Activated CD4-positive, alpha-beta T cell treated with anti-CD3 and anti-CD28 coated beads, Interleukin-2, amount 10 ng/mL, durations not matched to agents 7 days and 5 days (primary cell): ENCODE measurements around the gene CSNK1G2. TPM values are rescaled to one million over a fixed set of nuclear protein-coding genes. Genes with fewer than 3 reads are reported as not detected.

Experiments used
- CTCF ChIA-PET: fragments of 350-600 bp; sonication (Branson Sonifier 250); formaldehyde crosslinking; loops from one replicate; lab custom pipeline; 2021; ENCODE audit warnings: antibody characterized with exemption; lab: Charles Lee
- POLR2A ChIA-PET: fragments of 350-600 bp; sonication (Branson Sonifier 250); formaldehyde crosslinking; loops from one replicate; lab custom pipeline; 2021; ENCODE audit warnings: antibody characterized with exemption; lab: Charles Lee
- DNase-seq: peaks from one replicate; pipeline ENCODE4 v3.0.0-alpha.2; 2020
- H3K27ac Mint-ChIP-seq: one replicate; pipeline ENCODE4 v1.8.0; 2021; ENCODE audit warnings: mild to moderate bottlenecking, moderate library complexity, mixed read lengths
- H3K27me3 Mint-ChIP-seq: one replicate; pipeline ENCODE4 v1.8.0; 2021; ENCODE audit warnings: mixed read lengths
- H3K36me3 Mint-ChIP-seq: one replicate; pipeline ENCODE4 v1.8.0; 2021; ENCODE audit warnings: low read depth, mixed read lengths
- H3K4me1 Mint-ChIP-seq: one replicate; pipeline ENCODE4 v1.8.0; 2021; ENCODE audit warnings: mixed read lengths
- H3K4me3 Mint-ChIP-seq: one replicate; pipeline ENCODE4 v1.8.0; 2021; ENCODE audit warnings: mild to moderate bottlenecking, moderate library complexity, mixed read lengths
- H3K9me3 Mint-ChIP-seq: one replicate; pipeline ENCODE4 v1.8.0; 2021; ENCODE audit warnings: mixed read lengths
- total RNA-seq, 2 experiments: library from RNA; stranded (reverse); gene quantifications; one replicate each; pipeline ENCODE4 v1.2.3, GENCODE V29; 2021

CSNK1G2 gene
- total RNA-seq, 2 experiments from 2014 or later, result 112 to 119 TPM

DNA sequence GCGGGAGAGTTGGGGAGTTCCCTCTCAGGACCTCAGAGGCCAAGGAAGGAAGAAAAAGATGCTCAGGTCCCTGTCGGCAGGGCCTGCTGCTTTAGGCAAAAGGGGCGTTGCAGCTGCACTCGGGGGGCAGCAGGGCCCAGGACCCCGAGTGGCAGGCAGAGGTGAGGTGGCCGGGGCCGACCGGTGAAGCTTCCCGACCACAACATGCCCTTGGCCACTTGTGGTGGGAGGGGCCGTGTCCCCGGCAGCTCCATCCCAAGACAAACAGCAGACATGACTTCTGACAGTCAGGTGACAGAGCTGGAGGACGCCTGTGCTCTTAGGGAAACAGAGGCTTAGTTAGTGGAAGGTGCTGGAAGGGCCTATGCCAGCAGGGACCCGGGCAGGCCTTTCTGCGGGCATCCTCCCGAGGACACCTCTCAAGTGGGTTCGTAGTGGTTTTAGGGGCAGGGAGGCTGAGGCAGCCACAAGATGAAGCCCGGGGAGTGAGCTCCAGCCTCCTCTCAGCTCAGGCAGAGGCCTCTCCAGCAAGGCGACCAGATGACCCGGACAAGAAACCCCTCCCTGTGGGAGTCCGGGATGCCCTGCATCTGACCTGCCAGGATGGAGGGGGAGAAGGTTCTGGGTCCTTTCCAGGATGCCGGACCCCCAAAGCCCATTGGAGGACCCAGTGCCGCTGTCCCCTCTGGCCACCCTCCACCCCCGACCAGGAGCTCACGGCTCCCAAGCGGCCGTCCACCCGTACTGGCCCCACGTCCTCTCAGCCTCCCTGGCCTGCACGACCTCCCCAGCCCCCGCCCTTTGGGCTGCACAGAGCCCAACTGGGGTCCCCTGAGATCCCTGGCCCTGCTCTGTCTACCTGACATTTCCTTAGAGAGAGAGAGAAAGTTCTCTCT, 50.3 kb downstream of the CSNK1G2 start:
- no peak for DNase-seq
- H3K9me3 Mint-ChIP-seq, result no peaks in the 10 kb centered on the region
- CTCF ChIA-PET, result interaction anchor here (0.7 to 2.3 kb wide), 3 partner anchors 12 to 46 kb away, joined by 3 to 10 read pairs (median 4); no protein-coding TSS in a partner anchor
- no peak overlapping the region for H3K4me3 Mint-ChIP-seq
- H3K27me3 Mint-ChIP-seq, result no peaks in the 10 kb centered on the region
- no peak overlapping the region for H3K27ac Mint-ChIP-seq
- H3K4me1 Mint-ChIP-seq, result no peaks in the 10 kb centered on the region
- POLR2A ChIA-PET, result no interaction called here
- peaks cover 22% of the 10 kb centered on the region for H3K36me3 Mint-ChIP-seq

DNA sequence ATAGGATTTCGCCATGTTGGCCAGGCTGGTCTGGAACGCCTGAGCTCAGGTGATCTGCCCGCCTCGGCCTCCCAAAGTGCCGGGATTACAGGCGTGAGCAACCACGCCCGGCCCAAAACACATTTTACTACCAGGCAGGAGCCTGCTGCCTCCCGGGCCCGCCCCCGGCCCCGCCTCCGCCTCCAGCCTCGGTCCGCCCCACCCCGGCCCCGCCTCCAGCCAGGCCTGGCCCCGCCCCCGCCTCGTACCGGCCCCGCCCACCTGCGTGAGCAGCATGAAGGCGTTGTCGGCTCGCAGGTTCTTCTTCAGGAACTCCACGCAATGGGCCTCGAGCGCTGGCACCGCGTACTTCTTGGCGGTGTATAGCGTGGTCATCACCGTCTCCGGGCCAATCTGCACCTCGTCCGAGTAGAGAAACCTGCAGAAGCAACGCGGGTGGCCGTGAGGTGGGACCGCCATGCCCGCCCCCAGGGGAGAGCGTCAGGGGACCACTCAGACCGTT, 51.8 kb downstream of the CSNK1G2 start:
- peaks cover 28% of the 10 kb centered on the region for H3K36me3 Mint-ChIP-seq
- no peaks in the 10 kb centered on the region for H3K27me3 Mint-ChIP-seq
- CTCF ChIA-PET, result interaction anchor here (0.8 kb wide), 1 partner anchor 11 kb away, joined by 3 read pairs; no protein-coding TSS in a partner anchor
- H3K4me1 Mint-ChIP-seq, result no peaks in the 10 kb centered on the region
- peak; percentile 12 for DNase-seq
- no peaks in the 10 kb centered on the region for H3K9me3 Mint-ChIP-seq
- POLR2A ChIA-PET, result no interaction called here
- no peak overlapping the region for H3K27ac Mint-ChIP-seq
- H3K4me3 Mint-ChIP-seq, result no peak overlapping the region

DNA sequence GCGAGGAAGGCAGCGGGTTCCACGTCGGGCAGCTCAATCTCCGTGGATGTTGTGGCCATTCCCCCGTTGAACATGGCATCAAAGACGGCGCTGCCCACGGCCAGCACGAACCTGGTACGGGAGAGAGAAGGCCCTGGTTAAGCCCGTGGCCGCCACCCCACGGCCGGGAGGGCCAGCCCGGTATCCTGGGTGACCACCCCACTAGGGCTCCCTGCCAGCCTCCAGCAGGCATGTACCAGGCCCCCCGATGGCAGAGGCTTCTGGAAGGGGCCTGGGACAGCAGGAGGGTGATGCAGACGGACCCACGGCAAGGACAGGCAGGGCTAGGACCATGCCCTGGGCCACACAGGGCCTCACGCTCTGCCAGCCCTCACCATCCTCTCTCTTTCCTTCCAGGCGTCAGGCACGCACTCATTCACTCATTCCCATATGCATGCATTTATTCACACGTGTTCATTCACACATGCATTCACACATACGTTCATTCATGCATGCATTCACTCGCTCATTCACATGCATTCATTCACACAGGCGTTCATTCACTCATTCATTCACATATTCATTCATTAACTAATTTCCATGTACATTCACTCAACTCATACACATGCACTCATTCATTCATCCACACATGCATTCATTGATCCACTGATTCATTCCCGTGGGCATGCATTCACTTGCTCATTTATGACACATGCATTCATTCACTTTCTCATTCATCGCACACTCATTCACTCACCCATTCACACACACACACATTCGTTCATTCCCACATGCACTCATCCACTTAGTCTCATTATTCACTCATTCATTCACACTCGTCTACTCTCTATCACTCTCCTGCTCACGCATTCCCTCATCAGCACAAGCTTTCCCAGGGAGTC, 56.6 kb downstream of the CSNK1G2 start:
- H3K27ac Mint-ChIP-seq, result no peak overlapping the region
- H3K4me1 Mint-ChIP-seq, result no peaks in the 10 kb centered on the region
- H3K36me3 Mint-ChIP-seq, result peaks cover 23% of the 10 kb centered on the region
- ChIA-PET CTCF (interaction anchor here (0.6 kb wide), 1 partner anchor 208 kb away, joined by 3 read pairs; no protein-coding TSS in a partner anchor), POLR2A (no interaction called here)
- no peaks in the 10 kb centered on the region for H3K27me3 Mint-ChIP-seq
- no peaks in the 10 kb centered on the region for H3K9me3 Mint-ChIP-seq
- no peak for DNase-seq
- no peak overlapping the region for H3K4me3 Mint-ChIP-seq

DNA sequence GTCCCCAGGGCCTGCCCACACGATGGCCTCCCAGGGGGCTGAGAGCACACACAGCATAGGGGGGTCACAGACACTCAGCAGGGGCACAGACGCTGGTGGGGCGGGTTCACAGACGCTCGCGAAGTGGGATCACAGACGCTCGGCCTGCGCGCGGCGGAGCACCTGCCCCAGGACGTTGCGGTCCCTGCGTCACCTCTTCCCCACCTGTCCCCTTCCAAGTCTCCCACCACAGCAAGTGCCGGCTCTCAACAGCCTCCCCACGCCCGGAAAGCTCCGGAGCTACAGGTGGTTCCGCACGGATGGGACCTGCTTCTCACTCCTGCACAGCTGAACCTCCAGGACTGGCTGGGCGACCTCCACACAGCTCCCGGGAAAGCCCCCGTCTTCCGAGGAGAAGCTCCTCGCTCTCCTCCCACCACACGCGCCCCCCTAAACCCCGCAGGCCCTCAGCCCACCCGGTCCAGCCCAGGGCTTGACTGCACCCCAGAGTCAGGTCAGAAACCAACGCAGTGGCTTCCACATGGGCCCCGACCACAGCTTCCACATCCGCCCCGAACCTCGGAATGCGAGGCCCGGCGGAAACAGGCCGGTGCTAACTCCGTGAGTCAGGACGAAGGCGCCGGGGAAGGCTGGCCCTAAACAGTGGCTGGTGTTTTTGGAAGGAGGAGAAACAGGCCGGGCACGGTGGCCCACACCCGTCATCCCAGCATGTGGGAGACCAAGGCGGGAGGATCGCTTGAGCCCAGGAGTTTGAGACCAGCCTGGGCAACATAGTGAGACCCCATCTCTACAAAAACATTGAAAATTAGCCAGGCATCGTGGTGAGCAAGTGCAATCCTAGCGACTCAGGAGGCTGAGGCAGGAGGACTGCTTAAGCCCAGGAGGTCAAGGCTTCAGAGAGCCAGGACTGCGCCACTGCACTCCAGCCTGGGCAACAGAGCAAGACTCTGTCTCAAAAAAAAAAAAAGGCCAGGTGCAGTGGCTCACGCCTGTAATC, 58.0 kb downstream of the CSNK1G2 start:
- H3K9me3 Mint-ChIP-seq, result no peaks in the 10 kb centered on the region
- H3K36me3 Mint-ChIP-seq, result peaks cover 18% of the 10 kb centered on the region
- no peaks in the 10 kb centered on the region for H3K27me3 Mint-ChIP-seq
- no peak overlapping the region for H3K4me3 Mint-ChIP-seq
- CTCF ChIA-PET, result no interaction called here
- H3K27ac Mint-ChIP-seq, result no peak overlapping the region
- no peaks in the 10 kb centered on the region for H3K4me1 Mint-ChIP-seq
- DNase-seq, result no peak
- POLR2A ChIA-PET, result no interaction called here

DNA sequence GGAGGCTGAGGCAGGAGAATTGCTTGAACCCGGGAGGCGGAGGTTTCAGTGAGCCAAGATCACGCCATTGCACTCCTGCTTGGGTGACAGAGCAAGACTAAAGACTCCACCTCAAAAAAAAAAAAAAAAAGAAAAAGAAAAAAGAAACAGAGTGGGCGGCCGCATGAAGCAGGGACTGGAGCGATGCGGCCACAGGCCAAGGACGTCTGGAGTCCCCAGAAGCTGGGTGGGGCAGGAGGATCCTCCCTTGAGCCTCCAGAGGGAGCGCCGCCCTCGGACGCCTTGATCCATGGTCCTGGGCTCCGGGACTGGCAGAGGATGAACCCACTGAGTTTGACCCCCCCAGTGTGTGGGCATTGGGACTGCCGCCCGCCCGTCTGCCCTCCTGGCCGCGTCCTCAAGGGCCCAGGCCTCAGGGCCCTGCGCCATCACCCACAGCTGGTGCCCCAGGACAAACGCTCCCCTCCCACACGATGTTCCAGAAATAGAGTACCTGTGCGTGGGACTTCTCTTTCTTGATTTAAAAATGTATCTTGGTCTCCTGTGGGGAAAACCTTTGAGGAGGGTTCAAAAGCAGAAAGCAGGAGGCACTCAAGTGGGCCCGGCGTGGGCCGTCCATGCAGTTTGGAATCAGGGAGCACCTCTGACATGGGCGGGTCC, 59.0 kb downstream of the CSNK1G2 start:
- H3K4me3 Mint-ChIP-seq, result no peak overlapping the region
- H3K4me1 Mint-ChIP-seq, result no peaks in the 10 kb centered on the region
- H3K27me3 Mint-ChIP-seq, result no peaks in the 10 kb centered on the region
- ChIA-PET POLR2A (no interaction called here), CTCF (no interaction called here)
- DNase-seq, result no peak
- peaks cover 15% of the 10 kb centered on the region for H3K36me3 Mint-ChIP-seq
- H3K27ac Mint-ChIP-seq, result peak overlapping the region; percentile 31
- no peaks in the 10 kb centered on the region for H3K9me3 Mint-ChIP-seq

DNA sequence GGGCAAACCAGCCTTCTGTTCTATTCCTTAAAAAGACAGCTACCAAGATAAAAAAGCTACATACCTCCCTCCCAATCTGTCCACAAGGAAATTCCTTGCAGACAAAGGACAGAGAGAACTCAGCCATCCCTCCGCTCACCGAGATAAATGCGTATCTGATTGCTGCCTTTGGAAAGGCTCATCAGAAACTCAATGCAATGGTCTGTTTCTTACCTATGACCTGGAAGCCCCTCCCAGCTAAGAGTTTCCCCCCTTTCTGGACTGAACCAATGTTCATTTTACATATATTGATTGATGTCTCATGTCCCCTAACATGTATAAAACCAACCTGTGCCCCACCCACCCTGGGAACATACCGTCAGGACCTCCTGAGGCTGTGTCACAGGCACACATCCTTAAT, 62.9 kb downstream of the CSNK1G2 start:
- CTCF ChIA-PET, result interaction anchor here (0.6 to 1.1 kb wide), 6 partner anchors 8 to 56 kb away, joined by 3 to 4 read pairs (median 3); no protein-coding TSS in a partner anchor
- H3K4me1 Mint-ChIP-seq, result peaks cover 5% of the 10 kb centered on the region

DNA sequence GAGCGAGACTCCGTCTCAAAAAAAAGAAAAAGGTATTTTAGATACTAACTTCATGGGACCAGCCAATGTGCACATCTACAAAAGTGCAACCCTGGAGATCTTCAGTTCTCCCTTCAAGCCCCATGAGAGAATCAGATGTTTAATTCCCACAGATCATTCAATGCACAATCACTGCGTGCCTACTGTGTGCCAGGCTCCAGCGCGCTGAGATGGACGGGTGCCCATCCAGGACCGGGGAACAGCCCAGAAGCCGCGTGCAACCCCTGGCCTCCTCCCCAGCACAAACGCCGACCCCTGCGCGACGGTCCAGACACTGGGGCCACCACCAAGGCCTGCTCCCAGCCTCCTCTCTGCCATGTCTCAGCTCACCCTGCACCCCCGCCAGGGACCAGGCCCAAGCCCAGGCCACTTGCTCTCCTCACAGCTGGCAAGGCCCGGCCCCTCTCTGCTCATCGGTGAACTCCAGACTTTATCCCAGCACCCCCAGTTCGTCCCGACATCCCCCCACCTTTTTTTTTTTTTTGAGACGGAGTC, 69.2 kb downstream of the CSNK1G2 start:
- Mint-ChIP-seq H3K4me3 (no peak overlapping the region), H3K9me3 (no peaks in the 10 kb centered on the region), H3K27ac (no peak overlapping the region), H3K4me1 (peaks cover 24% of the 10 kb centered on the region), H3K36me3 (peaks cover 9% of the 10 kb centered on the region), H3K27me3 (no peaks in the 10 kb centered on the region)
- POLR2A ChIA-PET, result interaction anchor here (0.5 kb wide), 1 partner anchor 226 kb away, joined by 3 read pairs; no protein-coding TSS in a partner anchor
- CTCF ChIA-PET, result interaction anchor here (0.6 kb wide), 1 partner anchor 68 kb away, joined by 3 read pairs; no protein-coding TSS in a partner anchor
- no peak for DNase-seq

More for the DNA sequence above, 62.9 kb downstream of the CSNK1G2 start:
- no peak for DNase-seq
- no peaks in the 10 kb centered on the region for H3K9me3 Mint-ChIP-seq
- no peaks in the 10 kb centered on the region for H3K27me3 Mint-ChIP-seq
- H3K4me3 Mint-ChIP-seq, result no peak overlapping the region
- H3K27ac Mint-ChIP-seq, result peak overlapping the region; percentile 46
- peaks cover 1% of the 10 kb centered on the region for H3K36me3 Mint-ChIP-seq
- POLR2A ChIA-PET, result interaction anchor here (0.7 kb wide), 1 partner anchor 128 kb away, joined by 3 read pairs; no protein-coding TSS in a partner anchor

DNA sequence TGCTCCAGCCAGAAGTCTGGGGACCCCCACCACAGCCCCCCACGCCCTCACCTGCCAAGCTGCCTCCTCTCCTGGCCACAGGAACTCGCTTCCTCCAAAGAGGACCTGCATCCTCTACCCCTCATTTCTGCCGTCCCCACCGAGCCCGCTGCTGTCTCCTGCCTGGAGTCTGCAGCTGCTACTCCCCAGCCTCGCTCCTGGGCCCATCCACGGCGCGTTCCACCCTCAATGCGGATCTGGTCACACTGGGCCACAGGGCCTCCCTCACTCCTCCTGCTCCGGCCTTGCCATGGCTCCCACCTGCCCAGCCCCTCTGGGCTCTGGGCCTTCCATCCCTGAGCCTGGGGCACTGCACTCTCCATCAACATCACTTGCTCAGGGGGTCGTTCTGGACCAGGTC, 70.2 kb downstream of the CSNK1G2 start:
- CTCF ChIA-PET, result interaction anchor here (0.6 kb wide), 1 partner anchor 67 kb away, joined by 3 read pairs; no protein-coding TSS in a partner anchor

DNA sequence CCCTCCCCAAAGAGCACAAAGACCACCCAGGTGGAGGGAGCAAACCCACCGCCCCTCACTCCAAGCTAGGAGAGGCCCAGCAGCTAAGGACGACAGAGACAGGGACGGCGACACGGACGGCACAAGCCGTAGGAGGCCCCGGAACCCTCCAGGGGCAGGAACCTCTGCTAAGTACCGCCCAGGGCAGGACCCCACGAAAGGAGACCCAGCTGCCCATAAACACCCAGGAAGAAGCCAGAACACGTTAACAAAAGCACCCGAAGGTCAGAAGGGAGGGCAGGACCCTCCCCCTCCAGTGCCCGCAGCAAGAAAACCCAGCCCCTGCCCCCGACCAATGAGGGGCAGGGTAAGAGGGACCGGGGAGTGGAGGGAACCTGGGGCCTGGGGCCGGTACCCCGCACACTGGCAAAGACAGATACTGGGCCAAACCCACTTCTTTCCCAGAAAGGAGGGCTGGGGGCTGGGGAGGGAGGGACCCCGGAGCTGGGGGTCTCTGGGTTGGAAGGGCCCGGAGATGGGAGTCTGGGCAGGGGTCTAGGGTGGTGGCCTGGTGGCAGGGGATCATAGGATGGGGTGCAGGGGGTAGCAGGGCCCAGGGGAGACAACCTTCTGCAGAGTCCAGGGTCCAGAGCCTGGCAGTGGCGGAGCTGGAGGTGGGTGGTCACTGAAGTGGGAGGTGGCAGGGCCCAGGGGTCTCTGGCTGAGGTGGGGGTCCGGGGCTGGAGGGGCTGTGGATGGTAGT, 72.1 kb downstream of the CSNK1G2 start:
- Mint-ChIP-seq H3K9me3 (no peaks in the 10 kb centered on the region), H3K4me1 (peaks cover 25% of the 10 kb centered on the region), H3K27ac (no peak overlapping the region), H3K4me3 (peak overlapping the region; percentile 49), H3K27me3 (no peaks in the 10 kb centered on the region), H3K36me3 (peaks cover 8% of the 10 kb centered on the region)
- DNase-seq, result no peak
- POLR2A ChIA-PET, result no interaction called here
- CTCF ChIA-PET, result interaction anchor here (0.6 to 1.0 kb wide), 2 partner anchors 8 to 60 kb away, joined by 3 read pairs; no protein-coding TSS in a partner anchor

More for the DNA sequence above, 70.2 kb downstream of the CSNK1G2 start:
- no peak overlapping the region for H3K27ac Mint-ChIP-seq
- no peaks in the 10 kb centered on the region for H3K9me3 Mint-ChIP-seq
- no peaks in the 10 kb centered on the region for H3K27me3 Mint-ChIP-seq
- H3K36me3 Mint-ChIP-seq, result peaks cover 9% of the 10 kb centered on the region
- POLR2A ChIA-PET, result no interaction called here
- peaks cover 24% of the 10 kb centered on the region for H3K4me1 Mint-ChIP-seq
- no peak overlapping the region for H3K4me3 Mint-ChIP-seq
- no peak for DNase-seq

DNA sequence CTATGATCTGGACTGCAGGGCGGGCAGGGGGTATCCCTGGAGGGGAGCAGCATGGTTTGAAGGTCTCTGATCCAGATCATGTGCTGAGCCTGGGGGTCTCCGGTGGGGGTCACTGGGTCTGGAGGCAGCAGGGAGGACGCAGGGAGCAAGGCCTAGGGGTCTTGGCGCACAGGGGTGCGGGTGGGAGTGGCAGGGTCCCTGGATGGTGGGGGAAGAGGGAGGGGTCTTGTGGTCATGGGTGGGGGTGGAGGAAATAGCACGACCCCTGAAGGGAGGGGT, 72.7 kb downstream of the CSNK1G2 start:
- peak overlapping the region; percentile 49 for H3K4me3 Mint-ChIP-seq
- no peak for DNase-seq
- no peaks in the 10 kb centered on the region for H3K9me3 Mint-ChIP-seq
- POLR2A ChIA-PET, result no interaction called here
- H3K4me1 Mint-ChIP-seq, result peaks cover 25% of the 10 kb centered on the region
- CTCF ChIA-PET, result no interaction called here
- H3K27ac Mint-ChIP-seq, result no peak overlapping the region
- peaks cover 8% of the 10 kb centered on the region for H3K36me3 Mint-ChIP-seq
- H3K27me3 Mint-ChIP-seq, result no peaks in the 10 kb centered on the region
